SU-DHL-6 (cell line): Measurements from ENCODE around the gene SELENON.
A peak's percentile ranks its signal among the peaks of the same experiment; 100 is the strongest.

ENCODE experiments used
- H2AFZ ChIP-seq: fragments of 200-600 bp; sonication (generic); 2 replicates; pipeline ENCODE4 v1.6.1; 2014; ENCODE audit warnings: low read depth, mild to moderate bottlenecking, moderate library complexity, mixed read lengths, antibody characterized with exemption, low read length; ENCODE audit not compliant: severe bottlenecking
- H3F3A ChIP-seq: fragments of 200-600 bp; shearing (Covaris generic); 2 replicates; pipeline ENCODE4 v1.6.0; 2016; ENCODE audit warnings: antibody characterized with exemption, mild to moderate bottlenecking; ENCODE audit not compliant: insufficient read depth
- H3K27ac ChIP-seq: fragments of 200-600 bp; sonication (generic); 2 replicates; pipeline ENCODE4 v1.5.1; 2016; ENCODE audit warnings: low read depth, mild to moderate bottlenecking, low read length, moderate library complexity, mixed read lengths
- H3K27me3 ChIP-seq: fragments of 200-600 bp; sonication (generic), shearing (Covaris generic); 2 replicates; pipeline ENCODE4 v1.6.0; 2014; ENCODE audit warnings: mild to moderate bottlenecking, low read length
- H3K36me3 ChIP-seq: fragments of 200-600 bp; sonication (generic); 2 replicates; pipeline ENCODE4 v1.6.1; 2014; ENCODE audit warnings: mild to moderate bottlenecking, low read length, mixed read lengths
- H3K4me2 ChIP-seq: fragments of 300-600, 200-600 bp; shearing (Covaris generic), sonication (generic); 2 replicates; pipeline ENCODE4 v1.6.0; 2014; ENCODE audit warnings: low read length, low read depth, mild to moderate bottlenecking; ENCODE audit not compliant: poor library complexity, severe bottlenecking
- H3K4me3 ChIP-seq: fragments of 200-600 bp; sonication (generic); 2 replicates; pipeline ENCODE4 v1.5.1; 2014; ENCODE audit warnings: antibody characterized with exemption, low read length, mild to moderate bottlenecking, mixed read lengths; ENCODE audit not compliant: insufficient read depth, poor library complexity, severe bottlenecking
- H3K79me2 ChIP-seq: fragments of 200-600 bp; sonication (generic); 2 replicates; pipeline ENCODE4 v1.6.1; 2014; ENCODE audit warnings: mild to moderate bottlenecking, low read length, moderate library complexity; ENCODE audit not compliant: insufficient read depth
- H3K9ac ChIP-seq: fragments of 200-600 bp; sonication (generic); 2 replicates; pipeline ENCODE4 v1.7.0; 2014; ENCODE audit warnings: mild to moderate bottlenecking, low read length
- H3K9me2 ChIP-seq: fragments of 200-600 bp; sonication (generic); replicated peaks from 2 replicates; pipeline ENCODE4 v1.6.1; 2014; ENCODE audit warnings: low read length; ENCODE audit not compliant: insufficient read depth
- H3K9me3 ChIP-seq: fragments of 200-600 bp; sonication (generic); 2 replicates; pipeline ENCODE4 v1.6.1; 2014; ENCODE audit warnings: low read length, mixed read lengths; ENCODE audit not compliant: insufficient read depth
- H4K20me1 ChIP-seq: fragments of 200-600 bp; sonication (generic); 2 replicates; pipeline ENCODE4 v1.6.1; 2014; ENCODE audit warnings: low read depth, mild to moderate bottlenecking, antibody characterized with exemption, low read length, moderate library complexity, mixed read lengths
- EZH2phosphoT487 ChIP-seq: fragments of 200-600 bp; sonication (generic), shearing (Covaris generic); conservative IDR thresholded peaks from 2 replicates; pipeline ENCODE4 v1.6.1; 2018; ENCODE audit warnings: mild to moderate bottlenecking, antibody characterized with exemption, low read length, moderate library complexity, mixed read lengths
- TF ChIP-seq, protein P1 (sequence below): fragments of 200-600 bp; sonication (generic); IDR thresholded peaks from one replicate; pipeline ENCODE4 v1.5.1; 2017; ENCODE audit warnings: antibody characterized with exemption, mild to moderate bottlenecking, low read length, moderate library complexity; ENCODE audit not compliant: insufficient read depth, poor library complexity, severe bottlenecking

The SELENON gene

GRCh38 chr1:25799935-25800702 is at the start of gene SELENON:
TSS of gene SELENON (plus strand) at chr1:25800193. CDS start at chr1:25800231, 38 bp downstream.
- H3K9ac ChIP-seq: no peak within 1 kb of the TSS
- no peaks in the 10 kb centered on the region for H4K20me1 ChIP-seq
- no peaks in the 10 kb centered on the region for H3K9me3 ChIP-seq
- peak within 1 kb of the TSS; percentile 22 for H3K4me3 ChIP-seq
- H2AFZ ChIP-seq: no peak within 1 kb of the TSS
- no peaks in the 10 kb centered on the region for H3F3A ChIP-seq
- H3K27me3 ChIP-seq: no peaks in the 10 kb centered on the region
- no peaks in the 10 kb centered on the region for H3K79me2 ChIP-seq
- H3K36me3 ChIP-seq: no peaks in the 10 kb centered on the region
- H3K9me2 ChIP-seq: no peaks in the 10 kb centered on the region
- H3K4me2 ChIP-seq: peak within 1 kb of the TSS; percentile 30
- no peak within 1 kb of the TSS for H3K27ac ChIP-seq
- TF ChIP-seq, protein P1, sequence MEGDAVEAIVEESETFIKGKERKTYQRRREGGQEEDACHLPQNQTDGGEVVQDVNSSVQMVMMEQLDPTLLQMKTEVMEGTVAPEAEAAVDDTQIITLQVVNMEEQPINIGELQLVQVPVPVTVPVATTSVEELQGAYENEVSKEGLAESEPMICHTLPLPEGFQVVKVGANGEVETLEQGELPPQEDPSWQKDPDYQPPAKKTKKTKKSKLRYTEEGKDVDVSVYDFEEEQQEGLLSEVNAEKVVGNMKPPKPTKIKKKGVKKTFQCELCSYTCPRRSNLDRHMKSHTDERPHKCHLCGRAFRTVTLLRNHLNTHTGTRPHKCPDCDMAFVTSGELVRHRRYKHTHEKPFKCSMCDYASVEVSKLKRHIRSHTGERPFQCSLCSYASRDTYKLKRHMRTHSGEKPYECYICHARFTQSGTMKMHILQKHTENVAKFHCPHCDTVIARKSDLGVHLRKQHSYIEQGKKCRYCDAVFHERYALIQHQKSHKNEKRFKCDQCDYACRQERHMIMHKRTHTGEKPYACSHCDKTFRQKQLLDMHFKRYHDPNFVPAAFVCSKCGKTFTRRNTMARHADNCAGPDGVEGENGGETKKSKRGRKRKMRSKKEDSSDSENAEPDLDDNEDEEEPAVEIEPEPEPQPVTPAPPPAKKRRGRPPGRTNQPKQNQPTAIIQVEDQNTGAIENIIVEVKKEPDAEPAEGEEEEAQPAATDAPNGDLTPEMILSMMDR: no peak
- no peak for TF ChIP-seq EZH2phosphoT487

GRCh38 chr1:25750923-25751605 is 48.9 kb upstream of the SELENON start:
- H3K27me3 ChIP-seq: no peaks in the 10 kb centered on the region
- TF ChIP-seq, protein P1: no peak
- TF ChIP-seq EZH2phosphoT487: no peak
- no peaks in the 10 kb centered on the region for H3F3A ChIP-seq
- no peaks in the 10 kb centered on the region for H3K9me3 ChIP-seq
- no peak overlapping the region for H3K4me3 ChIP-seq
- no peaks in the 10 kb centered on the region for H3K9me2 ChIP-seq
- no peaks in the 10 kb centered on the region for H3K79me2 ChIP-seq
- H3K27ac ChIP-seq: no peak overlapping the region
- H2AFZ ChIP-seq: no peak overlapping the region
- H4K20me1 ChIP-seq: no peaks in the 10 kb centered on the region
- no peaks in the 10 kb centered on the region for H3K36me3 ChIP-seq
- H3K4me2 ChIP-seq: no peak overlapping the region
- H3K9ac ChIP-seq: no peak overlapping the region

- Histone ChIP-seq H3K27ac (no peak overlapping the region), H3K79me2 (no peaks in the 10 kb centered on the region), H2AFZ (no peak overlapping the region), H3K36me3 (no peaks in the 10 kb centered on the region), H3K4me3 (no peak overlapping the region), H3K9me2 (no peaks in the 10 kb centered on the region), H3K27me3 (no peaks in the 10 kb centered on the region), H4K20me1 (no peaks in the 10 kb centered on the region), H3F3A (no peaks in the 10 kb centered on the region), H3K9ac (no peak overlapping the region), H3K4me2 (no peak overlapping the region), H3K9me3 (no peaks in the 10 kb centered on the region)
- TF ChIP-seq, protein P1: no peak
- no peak for TF ChIP-seq EZH2phosphoT487
Measured at GRCh38 chr1:25754470-25755181, 45.4 kb upstream of the SELENON start.
